ENCODE data around the gene INF2.

DNA sequence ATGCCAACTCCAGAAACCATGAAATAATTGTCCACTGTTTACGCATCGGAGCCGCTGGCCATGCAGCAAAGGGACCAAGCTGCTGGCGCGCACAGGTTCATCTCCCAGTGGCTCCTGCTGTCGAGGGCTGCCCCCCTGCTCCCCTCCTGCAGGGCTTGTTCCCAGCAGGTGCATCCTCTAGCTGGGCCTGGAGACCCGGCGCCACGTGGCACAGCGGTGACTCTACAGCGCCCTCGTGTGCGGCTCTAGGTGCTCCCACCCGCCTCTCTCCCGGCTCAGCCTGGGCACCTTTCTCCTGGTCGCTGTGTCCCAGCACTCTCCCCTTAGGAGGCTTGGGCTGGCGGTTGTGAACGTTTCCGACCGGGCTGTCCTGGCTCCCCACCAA lies 37.5 kb upstream of the INF2 start:
- TF ChIP-seq, protein P1, sequence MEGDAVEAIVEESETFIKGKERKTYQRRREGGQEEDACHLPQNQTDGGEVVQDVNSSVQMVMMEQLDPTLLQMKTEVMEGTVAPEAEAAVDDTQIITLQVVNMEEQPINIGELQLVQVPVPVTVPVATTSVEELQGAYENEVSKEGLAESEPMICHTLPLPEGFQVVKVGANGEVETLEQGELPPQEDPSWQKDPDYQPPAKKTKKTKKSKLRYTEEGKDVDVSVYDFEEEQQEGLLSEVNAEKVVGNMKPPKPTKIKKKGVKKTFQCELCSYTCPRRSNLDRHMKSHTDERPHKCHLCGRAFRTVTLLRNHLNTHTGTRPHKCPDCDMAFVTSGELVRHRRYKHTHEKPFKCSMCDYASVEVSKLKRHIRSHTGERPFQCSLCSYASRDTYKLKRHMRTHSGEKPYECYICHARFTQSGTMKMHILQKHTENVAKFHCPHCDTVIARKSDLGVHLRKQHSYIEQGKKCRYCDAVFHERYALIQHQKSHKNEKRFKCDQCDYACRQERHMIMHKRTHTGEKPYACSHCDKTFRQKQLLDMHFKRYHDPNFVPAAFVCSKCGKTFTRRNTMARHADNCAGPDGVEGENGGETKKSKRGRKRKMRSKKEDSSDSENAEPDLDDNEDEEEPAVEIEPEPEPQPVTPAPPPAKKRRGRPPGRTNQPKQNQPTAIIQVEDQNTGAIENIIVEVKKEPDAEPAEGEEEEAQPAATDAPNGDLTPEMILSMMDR (IDR thresholded peaks at IDR 0.05) = no peak
- no peak for TF ChIP-seq POLR2A (IDR thresholded peaks at IDR 0.05)

Measured in right lobe of liver (tissue), 4 donors.